Measurements from ENCODE around the gene NPPC. TPM values are rescaled to one million over a fixed set of nuclear protein-coding genes. Genes with fewer than 3 reads are reported as not detected.

Gene NPPC
- total RNA-seq, 4 donors from 2014 or later = not detected

DNA sequence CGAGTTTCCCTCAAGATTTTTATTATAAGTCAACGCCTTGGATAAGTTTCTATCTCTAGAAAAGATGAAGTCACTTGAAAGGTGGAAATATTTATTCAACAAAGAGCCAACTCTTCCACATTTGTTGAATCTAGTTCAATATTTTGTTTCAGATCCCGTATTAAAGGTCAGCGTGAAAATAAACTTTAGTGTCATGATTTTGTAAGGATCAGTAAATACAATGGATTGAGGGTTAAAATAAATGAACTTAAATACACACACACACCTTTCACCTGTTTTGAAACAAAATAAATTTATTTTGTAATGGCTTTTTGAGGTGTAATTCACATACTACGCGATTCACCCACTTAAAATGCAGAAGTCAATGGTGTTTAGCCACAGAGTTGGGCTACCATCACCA is 16.0 kb upstream of the NPPC start:
- H3K27me3 ChIP-seq = peaks cover 15% of the 10 kb centered on the region
- H3K4me3 ChIP-seq = no peak overlapping the region
- H3K4me1 ChIP-seq = no peaks in the 10 kb centered on the region
- TF ChIP-seq POLR2A (IDR thresholded peaks at IDR 0.05) = no peak
- TF ChIP-seq EP300 (IDR thresholded peaks at IDR 0.05) = no peak
- no peak for TF ChIP-seq POLR2AphosphoS5 (IDR thresholded peaks at IDR 0.05)
- TF ChIP-seq, protein P1, sequence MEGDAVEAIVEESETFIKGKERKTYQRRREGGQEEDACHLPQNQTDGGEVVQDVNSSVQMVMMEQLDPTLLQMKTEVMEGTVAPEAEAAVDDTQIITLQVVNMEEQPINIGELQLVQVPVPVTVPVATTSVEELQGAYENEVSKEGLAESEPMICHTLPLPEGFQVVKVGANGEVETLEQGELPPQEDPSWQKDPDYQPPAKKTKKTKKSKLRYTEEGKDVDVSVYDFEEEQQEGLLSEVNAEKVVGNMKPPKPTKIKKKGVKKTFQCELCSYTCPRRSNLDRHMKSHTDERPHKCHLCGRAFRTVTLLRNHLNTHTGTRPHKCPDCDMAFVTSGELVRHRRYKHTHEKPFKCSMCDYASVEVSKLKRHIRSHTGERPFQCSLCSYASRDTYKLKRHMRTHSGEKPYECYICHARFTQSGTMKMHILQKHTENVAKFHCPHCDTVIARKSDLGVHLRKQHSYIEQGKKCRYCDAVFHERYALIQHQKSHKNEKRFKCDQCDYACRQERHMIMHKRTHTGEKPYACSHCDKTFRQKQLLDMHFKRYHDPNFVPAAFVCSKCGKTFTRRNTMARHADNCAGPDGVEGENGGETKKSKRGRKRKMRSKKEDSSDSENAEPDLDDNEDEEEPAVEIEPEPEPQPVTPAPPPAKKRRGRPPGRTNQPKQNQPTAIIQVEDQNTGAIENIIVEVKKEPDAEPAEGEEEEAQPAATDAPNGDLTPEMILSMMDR (IDR thresholded peaks at IDR 0.05) = no peak
- 51 to 77% methylated on average over 6 of the region's 6 CpGs for WGBS, 2 donors (ENCODE audit: low coverage in 1 of 2)
- no peaks in the 10 kb centered on the region for H3K9me3 ChIP-seq
- H3K27ac ChIP-seq = no peak overlapping the region
- ATAC-seq = no peak
- no peaks in the 10 kb centered on the region for H3K36me3 ChIP-seq

- Histone ChIP-seq H3K4me1 (no peaks in the 10 kb centered on the region), H3K36me3 (no peaks in the 10 kb centered on the region), H3K4me3 (no peak overlapping the region), H3K9me3 (no peaks in the 10 kb centered on the region), H3K27ac (no peak overlapping the region), H3K27me3 (peaks cover 10% of the 10 kb centered on the region)
- no peak for ATAC-seq
- TF ChIP-seq EP300 (IDR thresholded peaks at IDR 0.05) (no peak), POLR2AphosphoS5 (IDR thresholded peaks at IDR 0.05) (no peak), POLR2A (IDR thresholded peaks at IDR 0.05) (no peak)
- TF ChIP-seq, protein P1 (IDR thresholded peaks at IDR 0.05) = no peak
- 95% methylated on average over 4 of the region's 12 CpGs; no CpG with 5 or more reads in 1 of the 2 donors for whole genome bisulfite sequencing, 2 donors (ENCODE audit: low coverage in 1 of 2)
Measured at GRCh38 chr2:231941673-231942072, 15.5 kb upstream of the NPPC start.

DNA sequence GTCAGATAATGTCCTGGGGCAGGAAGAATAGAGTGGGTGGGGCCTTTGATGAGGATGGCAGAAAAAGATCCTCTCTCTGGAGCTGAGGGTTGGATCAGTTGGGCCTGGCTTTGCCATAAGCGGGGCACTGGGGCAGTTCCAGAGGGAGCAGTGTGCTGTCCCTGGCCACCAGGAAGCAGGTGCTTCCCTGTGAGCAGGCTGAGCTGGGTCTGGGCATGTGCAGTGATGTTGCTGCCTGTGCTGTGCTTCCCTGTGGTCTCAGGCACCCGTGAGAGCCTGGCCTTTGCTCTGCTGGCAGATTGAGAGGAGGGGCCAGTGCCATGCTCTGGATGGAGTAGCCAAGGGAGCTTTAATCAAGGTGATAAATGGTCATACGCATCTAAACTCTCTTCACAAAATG is 14.6 kb upstream of the NPPC start:
- Histone ChIP-seq H3K4me1 (no peaks in the 10 kb centered on the region), H3K36me3 (no peaks in the 10 kb centered on the region), H3K27me3 (peaks cover 7% of the 10 kb centered on the region), H3K9me3 (no peaks in the 10 kb centered on the region), H3K4me3 (no peak overlapping the region), H3K27ac (no peak overlapping the region)
- TF ChIP-seq POLR2A (IDR thresholded peaks at IDR 0.05) (no peak), EP300 (IDR thresholded peaks at IDR 0.05) (no peak), POLR2AphosphoS5 (IDR thresholded peaks at IDR 0.05) (no peak)
- TF ChIP-seq, protein P1 (IDR thresholded peaks at IDR 0.05) = no peak
- 100% methylated on average over 1 of the region's 3 CpGs; no CpG with 5 or more reads in 1 of the 2 donors for WGBS, 2 donors (ENCODE audit: low coverage in 1 of 2)
- ATAC-seq = peak; percentile 25

DNA sequence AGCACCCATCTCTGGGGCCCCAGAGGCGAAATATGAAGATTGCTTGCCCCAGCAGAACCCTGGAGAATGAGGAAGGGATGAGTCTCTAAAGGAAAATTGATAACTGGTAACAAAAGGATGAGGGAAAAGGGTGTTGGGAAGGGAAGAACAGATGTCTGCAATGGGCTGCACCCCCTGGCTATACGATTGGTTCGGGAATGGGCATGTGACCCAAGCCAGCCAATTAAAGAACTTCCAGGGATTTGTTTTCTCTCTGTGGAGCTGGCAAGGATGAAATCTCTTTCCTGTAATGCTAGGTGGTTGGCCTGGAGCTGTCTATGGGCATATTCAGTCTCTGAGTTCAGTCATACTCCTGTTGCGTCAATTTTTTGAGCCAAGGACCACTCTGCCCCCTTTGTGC is 12.8 kb upstream of the NPPC start:
- no peak for ATAC-seq
- WGBS, 2 donors (ENCODE audit: low coverage in 1 of 2) = 93 to 100% methylated on average over 2 to 3 of the region's 4 CpGs
- no peak overlapping the region for H3K27ac ChIP-seq
- no peak overlapping the region for H3K4me3 ChIP-seq
- peaks cover 7% of the 10 kb centered on the region for H3K27me3 ChIP-seq
- no peak for TF ChIP-seq POLR2AphosphoS5 (IDR thresholded peaks at IDR 0.05)
- no peak for TF ChIP-seq POLR2A (IDR thresholded peaks at IDR 0.05)
- no peak for TF ChIP-seq EP300 (IDR thresholded peaks at IDR 0.05)
- TF ChIP-seq, protein P1 (IDR thresholded peaks at IDR 0.05) = no peak
- no peaks in the 10 kb centered on the region for H3K36me3 ChIP-seq
- H3K4me1 ChIP-seq = no peaks in the 10 kb centered on the region
- H3K9me3 ChIP-seq = no peaks in the 10 kb centered on the region

- Histone ChIP-seq H3K4me1 (no peaks in the 10 kb centered on the region), H3K9me3 (no peaks in the 10 kb centered on the region), H3K4me3 (no peak overlapping the region), H3K36me3 (no peaks in the 10 kb centered on the region), H3K27ac (no peak overlapping the region), H3K27me3 (peaks cover 7% of the 10 kb centered on the region)
- WGBS, 2 donors (ENCODE audit: low coverage in 1 of 2) = 88 to 100% methylated on average over 1 to 4 of the region's 7 CpGs
- TF ChIP-seq POLR2A (IDR thresholded peaks at IDR 0.05) (no peak), EP300 (IDR thresholded peaks at IDR 0.05) (no peak), POLR2AphosphoS5 (IDR thresholded peaks at IDR 0.05) (no peak)
- TF ChIP-seq, protein P1 (IDR thresholded peaks at IDR 0.05) = no peak
- no peak for ATAC-seq
Measured at GRCh38 chr2:231937057-231937456, 10.9 kb upstream of the NPPC start.
